T-helper 2 cell (primary cell): Measurements from ENCODE around the gene IZUMO2.

Experiments
- DNase-seq, 5 experiments: peaks; one replicate each; pipeline versions ENCODE4 v3.0.0 to v3.0.0-alpha.2; 2012 to 2022
- total RNA-seq, 2 donors: gene quantifications; one replicate each; lab custom pipeline; 2026; lab: John Stamatoyannopoulos, UW

Gene IZUMO2
- total RNA-seq: 0 reads per million in 2 donors

- DNase-seq: no peak
Measured at GRCh38 chr19:50162988-50163387, at the start of gene IZUMO2. TSS of gene IZUMO2 (minus strand) at chr19:50163281. CDS start at chr19:50163194, 87 bp downstream.

- DNase-seq: no peak
Measured at GRCh38 chr19:50210425-50210824, 47.3 kb upstream of the IZUMO2 start.

- no peak for DNase-seq
Measured at GRCh38 chr19:50209131-50209530, 46.0 kb upstream of the IZUMO2 start.

- no peak for DNase-seq
Measured at GRCh38 chr19:50207730-50208129, 44.6 kb upstream of the IZUMO2 start.

GRCh38 chr19:50206191-50206590, 43.1 kb upstream of the IZUMO2 start:
- no peak for DNase-seq

- DNase-seq: no peak
Measured at GRCh38 chr19:50205681-50206138, 42.6 kb upstream of the IZUMO2 start.

- DNase-seq: no peak
Measured at GRCh38 chr19:50204811-50205675, 42.0 kb upstream of the IZUMO2 start.

- no peak for DNase-seq
Measured at GRCh38 chr19:50204081-50204428, 41.0 kb upstream of the IZUMO2 start.

GRCh38 chr19:50203281-50204080, 40.4 kb upstream of the IZUMO2 start, which contains the start of gene MYH14:
TSS of gene MYH14 (plus strand) at chr19:50203622. CDS start at chr19:50210366, 6,744 bp downstream.
- no peak for DNase-seq

- DNase-seq: no peak
Measured at GRCh38 chr19:50202962-50203280, 39.8 kb upstream of the IZUMO2 start.

- DNase-seq: no peak
Measured at GRCh38 chr19:50202386-50202785, 39.3 kb upstream of the IZUMO2 start.

- no peak for DNase-seq
Measured at GRCh38 chr19:50199259-50199555, 36.1 kb upstream of the IZUMO2 start.

- no peak for DNase-seq
Measured at GRCh38 chr19:50198431-50199258, 35.6 kb upstream of the IZUMO2 start.

GRCh38 chr19:50197348-50197747, 34.3 kb upstream of the IZUMO2 start:
- DNase-seq: no peak

- no peak for DNase-seq
Measured at GRCh38 chr19:50196322-50196932, 33.3 kb upstream of the IZUMO2 start.

GRCh38 chr19:50195224-50195623, 32.1 kb upstream of the IZUMO2 start:
- DNase-seq: no peak

GRCh38 chr19:50192463-50193211, 29.6 kb upstream of the IZUMO2 start:
- DNase-seq: no peak

GRCh38 chr19:50191216-50191615, 28.1 kb upstream of the IZUMO2 start:
- no peak for DNase-seq

- DNase-seq: no peak
Measured at GRCh38 chr19:50190439-50190891, 27.4 kb upstream of the IZUMO2 start.

GRCh38 chr19:50189331-50189730, 26.2 kb upstream of the IZUMO2 start:
- no peak for DNase-seq

GRCh38 chr19:50187937-50188336, 24.9 kb upstream of the IZUMO2 start:
- no peak for DNase-seq

- no peak for DNase-seq
Measured at GRCh38 chr19:50184196-50184595, 21.1 kb upstream of the IZUMO2 start.
